AG09309 (cell line): ENCODE measurements around the gene ELL.

ENCODE experiments used
- DNase-seq: peaks from one replicate; pipeline ENCODE4 v3.0.0-alpha.2; 2010; ENCODE audit warnings: low read depth
- H3K4me3 ChIP-seq: 2 replicates; pipeline ENCODE4 v1.5.1; 2011; ENCODE audit warnings: mild to moderate bottlenecking, low read depth, low read length, moderate library complexity; ENCODE audit not compliant: control insufficient read depth
- TF ChIP-seq, protein P1 (sequence below): IDR thresholded peaks from 2 replicates; pipeline ENCODE4 v1.5.1; 2011; ENCODE audit warnings: mild to moderate bottlenecking, low read depth, low read length, inconsistent platforms; ENCODE audit not compliant: insufficient read depth, control insufficient read depth; ENCODE audit errors: missing control alignments

Gene ELL

DNA sequence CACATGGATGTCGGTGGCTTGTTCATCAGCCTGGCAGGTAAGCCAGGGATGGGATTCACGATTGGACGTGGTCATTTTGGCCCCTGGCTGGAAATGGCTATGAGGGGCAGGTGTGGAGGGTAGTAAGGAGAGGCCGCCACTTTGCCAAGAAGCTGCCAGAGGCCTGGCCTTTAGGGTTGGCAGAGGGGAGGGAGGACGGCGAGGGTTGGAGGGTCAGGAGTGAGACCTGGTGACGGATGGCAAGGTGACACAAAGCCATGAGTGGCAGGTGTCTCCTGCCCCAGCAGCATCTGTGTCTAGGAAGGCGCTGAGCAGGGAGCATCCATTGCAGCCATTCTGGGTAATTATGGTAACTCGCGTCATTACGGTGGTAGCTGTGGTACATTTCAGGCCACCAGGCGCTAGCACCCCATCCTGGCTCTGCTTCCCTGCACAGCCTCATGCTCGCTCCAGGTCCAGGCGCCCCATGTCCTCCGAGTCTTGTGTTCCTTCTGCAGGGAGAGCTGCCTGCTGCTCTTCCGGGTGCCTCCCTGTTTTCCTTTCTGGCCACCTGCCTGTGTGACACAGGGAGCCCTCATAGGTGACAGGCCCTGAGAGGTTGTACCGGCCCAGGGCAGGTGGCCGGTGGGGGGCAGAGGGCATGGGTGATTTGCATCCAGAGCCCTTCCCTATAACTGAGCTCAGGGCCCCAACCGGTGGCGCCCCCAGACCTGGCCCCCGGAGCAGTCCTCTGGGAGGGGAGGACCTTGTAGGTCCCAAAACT is 98.4 kb downstream of the ELL start:
- TF ChIP-seq, protein P1, sequence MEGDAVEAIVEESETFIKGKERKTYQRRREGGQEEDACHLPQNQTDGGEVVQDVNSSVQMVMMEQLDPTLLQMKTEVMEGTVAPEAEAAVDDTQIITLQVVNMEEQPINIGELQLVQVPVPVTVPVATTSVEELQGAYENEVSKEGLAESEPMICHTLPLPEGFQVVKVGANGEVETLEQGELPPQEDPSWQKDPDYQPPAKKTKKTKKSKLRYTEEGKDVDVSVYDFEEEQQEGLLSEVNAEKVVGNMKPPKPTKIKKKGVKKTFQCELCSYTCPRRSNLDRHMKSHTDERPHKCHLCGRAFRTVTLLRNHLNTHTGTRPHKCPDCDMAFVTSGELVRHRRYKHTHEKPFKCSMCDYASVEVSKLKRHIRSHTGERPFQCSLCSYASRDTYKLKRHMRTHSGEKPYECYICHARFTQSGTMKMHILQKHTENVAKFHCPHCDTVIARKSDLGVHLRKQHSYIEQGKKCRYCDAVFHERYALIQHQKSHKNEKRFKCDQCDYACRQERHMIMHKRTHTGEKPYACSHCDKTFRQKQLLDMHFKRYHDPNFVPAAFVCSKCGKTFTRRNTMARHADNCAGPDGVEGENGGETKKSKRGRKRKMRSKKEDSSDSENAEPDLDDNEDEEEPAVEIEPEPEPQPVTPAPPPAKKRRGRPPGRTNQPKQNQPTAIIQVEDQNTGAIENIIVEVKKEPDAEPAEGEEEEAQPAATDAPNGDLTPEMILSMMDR: no peak
- DNase-seq: no peak
- H3K4me3 ChIP-seq: no peak overlapping the region

DNA sequence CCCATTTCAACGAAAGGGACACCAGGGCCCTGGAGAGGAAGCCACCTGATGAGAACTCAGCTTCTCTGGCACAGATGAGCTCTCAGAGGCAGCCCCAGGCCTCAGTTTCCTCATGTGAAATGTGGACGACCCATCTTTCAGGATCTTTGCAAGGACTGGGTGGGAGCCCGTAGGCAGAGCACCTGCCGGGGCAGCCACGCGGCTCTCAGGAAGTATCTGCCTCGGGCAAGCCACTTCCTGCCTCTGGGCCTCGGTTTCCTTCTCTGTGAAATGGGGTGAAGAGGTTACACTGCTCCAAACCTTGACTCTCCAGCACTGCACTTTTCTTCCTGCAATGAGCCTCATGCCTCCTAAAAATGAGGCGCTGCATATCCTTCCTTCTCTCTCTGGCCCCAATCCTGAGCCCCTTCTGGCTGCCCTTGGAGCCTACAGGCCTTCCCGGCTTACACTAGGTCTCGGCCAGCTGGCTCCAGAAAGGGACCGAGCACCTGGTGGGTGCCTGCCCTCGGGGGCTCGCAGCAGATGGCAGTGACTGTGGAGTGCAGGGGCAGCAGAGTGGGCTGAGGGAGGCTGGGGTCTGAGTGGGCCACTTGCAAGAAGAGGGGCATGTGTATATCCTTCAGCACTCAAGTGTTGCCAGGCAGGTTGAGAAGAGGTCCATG is 99.2 kb downstream of the ELL start:
- DNase-seq: no peak
- TF ChIP-seq, protein P1: no peak
- no peak overlapping the region for H3K4me3 ChIP-seq

DNA sequence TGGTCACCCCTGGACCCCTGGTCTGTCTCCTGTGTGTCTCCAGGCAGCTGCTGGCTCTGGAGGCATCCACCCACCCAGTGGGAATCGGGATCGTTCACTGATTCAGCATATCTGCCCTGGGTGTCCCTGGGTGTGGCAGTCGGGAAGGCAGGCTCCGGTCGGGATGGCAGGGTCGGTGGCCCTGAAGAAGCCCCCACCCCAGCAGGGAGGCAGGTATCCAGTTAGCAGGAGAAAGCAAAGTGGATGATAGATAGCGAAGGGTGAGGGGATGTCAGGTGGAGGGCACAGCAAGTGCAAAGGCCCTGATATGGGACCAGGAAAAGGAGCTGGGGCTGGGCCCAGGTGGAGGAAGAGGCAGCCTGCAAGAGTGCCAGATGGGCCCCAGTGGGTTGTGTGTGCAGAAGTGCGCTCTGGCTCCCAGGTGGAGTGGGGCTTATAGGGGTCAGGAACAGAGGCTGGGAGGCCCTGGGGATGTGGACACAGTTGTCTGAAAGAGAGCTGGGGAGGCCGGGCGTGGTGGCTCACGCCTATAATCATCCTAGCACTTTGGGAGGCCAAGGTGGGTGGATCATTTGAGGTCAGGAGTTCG is 100.4 kb downstream of the ELL start:
- H3K4me3 ChIP-seq: no peak overlapping the region
- TF ChIP-seq, protein P1: no peak
- no peak for DNase-seq

DNA sequence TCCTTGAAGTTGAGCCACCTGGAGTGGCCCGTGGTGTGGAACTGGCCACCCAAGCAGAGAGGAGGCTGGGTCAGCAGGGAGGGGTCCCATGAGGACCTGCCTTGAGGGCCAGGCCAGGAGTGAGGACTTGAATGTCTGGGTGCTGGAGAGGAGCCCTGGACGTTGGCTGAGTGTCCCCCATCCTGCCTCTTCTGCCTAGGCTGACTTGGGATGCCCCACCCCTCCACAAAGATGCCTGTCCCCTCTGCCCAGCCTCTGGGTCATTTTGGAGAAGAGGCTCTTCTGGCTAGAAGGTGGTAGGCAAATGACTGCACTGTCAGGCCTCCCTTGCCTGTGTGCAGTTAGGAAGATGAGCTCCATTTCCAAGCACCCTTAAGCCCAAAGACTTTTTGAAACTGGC is 100.9 kb downstream of the ELL start:
- H3K4me3 ChIP-seq: peak overlapping the region; percentile 76
- no peak for DNase-seq
- TF ChIP-seq, protein P1: no peak

DNA sequence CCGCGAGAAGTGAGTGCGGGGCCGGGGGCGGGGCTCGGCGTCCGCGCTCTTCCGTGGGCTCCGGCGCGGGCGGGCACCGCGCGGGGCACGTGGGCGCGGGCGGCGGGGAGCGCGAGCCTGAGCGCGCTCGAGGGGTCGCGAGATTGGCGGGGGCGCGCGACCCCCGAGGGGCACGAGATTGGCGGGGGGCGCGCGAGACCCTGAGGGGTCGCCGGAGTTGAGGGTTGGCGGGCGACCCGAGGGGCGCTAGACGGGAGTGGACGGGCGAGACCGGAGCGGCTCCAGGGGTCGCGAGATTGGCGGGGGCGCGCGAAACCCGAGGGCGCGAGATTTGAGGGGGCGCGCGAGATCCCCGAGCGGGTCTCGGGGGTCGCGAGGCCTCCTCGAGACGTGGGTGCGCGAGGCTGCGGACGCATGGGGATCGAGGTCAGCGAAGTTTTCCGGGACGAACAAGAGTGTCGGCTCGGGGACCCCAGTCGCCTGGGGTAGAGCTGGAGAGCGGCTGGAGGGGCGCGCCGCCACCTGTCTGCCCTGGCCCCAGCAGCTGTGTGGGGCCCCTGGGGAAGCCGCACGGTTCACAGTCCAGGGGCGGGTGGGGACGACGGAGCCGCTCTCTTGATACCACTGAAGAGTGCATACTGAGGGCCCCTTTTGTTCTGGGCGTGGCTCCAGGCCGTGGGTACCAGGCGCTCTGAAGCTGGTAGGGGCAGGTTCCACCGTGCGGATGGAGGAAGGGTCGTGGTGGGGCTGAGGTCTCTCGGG is 102.0 kb downstream of the ELL start:
- TF ChIP-seq, protein P1: no peak
- peak overlapping the region; percentile 76 for H3K4me3 ChIP-seq
- DNase-seq: no peak

DNA sequence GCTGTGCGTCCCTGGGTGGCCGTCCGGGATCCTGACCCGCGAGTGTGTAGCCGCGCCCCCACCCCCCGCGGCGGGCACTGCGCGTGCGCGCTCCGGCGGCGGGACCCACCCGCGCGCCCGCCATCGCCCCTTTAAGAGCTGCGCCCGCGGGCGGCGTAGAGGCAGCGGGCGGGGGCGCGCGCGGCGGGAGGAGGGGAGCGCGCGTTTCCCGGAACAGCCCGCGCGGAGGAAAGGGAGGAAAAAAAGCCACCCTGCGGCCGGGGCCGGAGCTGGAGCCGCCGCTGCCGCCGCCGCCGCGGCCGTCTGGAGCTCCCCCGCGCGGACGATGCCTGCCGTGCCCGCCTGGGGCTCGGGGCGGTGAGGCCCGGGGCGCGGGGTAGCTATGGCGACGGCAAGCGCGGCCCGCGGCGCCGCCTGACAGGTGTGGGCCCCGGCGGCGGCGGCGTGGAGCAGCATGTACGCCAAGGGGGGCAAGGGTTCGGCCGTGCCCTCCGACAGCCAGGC is 102.6 kb downstream of the ELL start, which contains the start of gene SSBP4:
SSBP4 (plus strand) TSS at position 204 of the 504 bp plus-strand sequence; CDS start at position 455, 251 bp downstream.
- DNase-seq: no peak
- TF ChIP-seq, protein P1: peak; percentile 2
- peak within 1 kb of the TSS; percentile 76 for H3K4me3 ChIP-seq
